Jurkat, Clone E6-1 (cell line): ENCODE data around the gene IRF1.
A peak's percentile ranks its signal among the peaks of the same experiment; 100 is the strongest.
"Not testable (repeated sequence)": the region's sequence is repeated elsewhere in the genome, so short reads cannot be mapped to it uniquely, and the experiment has no call there.

ENCODE experiments used
- DNase-seq: peaks from one replicate; pipeline ENCODE4 v3.0.0-alpha.2; 2011; ENCODE audit warnings: low read depth, low spot score
- H3K4me3 ChIP-seq: 2 replicates; pipeline ENCODE4 v1.5.1; 2011; ENCODE audit warnings: mild to moderate bottlenecking, low read length, control low read depth, moderate library complexity

Gene IRF1

DNA sequence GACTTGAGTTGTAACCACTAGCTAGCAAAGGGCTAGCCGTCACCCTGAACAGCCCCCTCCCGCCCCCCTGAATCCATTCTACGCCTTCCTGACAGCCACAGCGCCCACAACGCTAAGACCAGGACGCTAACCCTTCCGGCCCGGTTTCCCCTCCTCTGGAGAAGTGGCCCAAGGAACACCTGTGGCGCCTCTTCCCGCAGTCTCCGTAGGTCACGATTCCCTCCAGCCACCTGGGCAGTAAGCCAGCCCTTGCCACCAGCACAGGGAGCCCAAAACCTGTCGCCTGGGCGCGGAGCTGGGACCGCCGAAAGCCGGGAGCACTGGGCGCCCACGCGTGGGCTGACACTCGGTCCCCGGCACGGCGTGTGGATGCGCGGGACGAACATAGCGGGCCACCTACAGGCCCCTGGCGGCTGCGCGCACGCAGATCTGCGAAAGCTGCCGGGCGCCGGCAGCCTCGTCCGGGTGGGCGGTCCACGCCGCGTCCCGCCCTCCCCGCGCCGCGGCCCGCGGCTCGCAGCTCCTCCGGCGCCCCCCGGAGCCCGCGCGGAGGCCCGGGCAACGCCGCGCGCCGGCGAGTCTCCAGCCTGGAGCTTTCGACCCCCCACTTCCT, 596 bp downstream of the IRF1 start:
- peak overlapping the region; percentile 75 for H3K4me3 ChIP-seq

DNA sequence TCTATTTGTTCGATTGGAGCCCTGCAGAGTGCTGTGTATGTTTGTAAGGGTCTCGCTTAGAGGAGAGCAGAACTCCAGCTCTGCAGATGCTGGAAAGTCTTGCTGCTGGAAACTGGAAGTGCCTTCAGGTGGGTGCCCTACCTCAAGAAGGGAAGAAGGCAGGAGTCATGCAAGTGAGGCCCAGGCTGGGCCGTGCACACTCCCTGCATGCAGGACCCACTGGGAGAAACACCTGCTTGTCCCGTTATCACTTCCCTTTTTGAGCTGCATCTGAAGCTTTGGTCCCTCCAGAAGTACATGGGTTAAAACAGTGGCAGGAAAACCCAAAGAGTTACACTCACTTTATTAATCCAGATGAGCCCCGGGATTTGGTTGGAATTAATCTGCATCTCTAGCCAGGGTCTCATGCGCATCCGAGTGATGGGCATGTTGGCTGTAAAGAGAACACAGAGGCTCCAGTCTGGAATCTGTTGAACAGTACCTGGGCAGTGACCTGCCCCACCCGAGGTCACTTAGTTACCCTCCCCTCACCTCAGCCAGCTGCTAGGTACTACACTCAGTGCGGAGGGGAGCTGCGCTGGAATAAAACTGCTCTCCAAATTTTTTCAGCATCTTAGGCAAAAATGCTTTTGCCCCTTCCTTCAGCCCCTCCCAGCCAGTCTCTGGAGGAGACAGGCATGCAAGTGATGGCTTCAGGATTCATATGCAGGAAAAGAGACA, 1.4 kb downstream of the IRF1 start:
- no peak for DNase-seq
- peak overlapping the region; percentile 75 for H3K4me3 ChIP-seq

More for the DNA sequence above, 596 bp downstream of the IRF1 start:
- no peak for DNase-seq

DNA sequence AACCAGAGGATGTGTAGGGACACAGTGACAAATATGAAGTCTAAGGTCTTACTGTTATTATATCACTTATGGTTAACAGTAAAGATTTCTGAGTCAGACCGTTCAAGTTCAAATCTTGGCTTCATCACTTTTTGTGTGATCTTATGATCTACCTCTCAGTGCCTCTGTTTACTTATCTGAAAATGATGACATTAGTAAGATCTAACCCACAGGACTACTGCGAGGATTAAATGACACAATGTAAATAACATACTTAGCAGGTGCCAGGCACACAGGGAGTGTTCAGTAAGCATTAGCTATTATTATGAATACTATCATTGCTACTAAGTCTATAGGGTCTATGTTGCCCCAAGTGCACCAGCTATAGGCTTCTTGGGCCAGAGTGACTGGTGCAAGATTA, 2.0 kb downstream of the IRF1 start:
- no peak for DNase-seq
- H3K4me3 ChIP-seq: peak overlapping the region; percentile 75

DNA sequence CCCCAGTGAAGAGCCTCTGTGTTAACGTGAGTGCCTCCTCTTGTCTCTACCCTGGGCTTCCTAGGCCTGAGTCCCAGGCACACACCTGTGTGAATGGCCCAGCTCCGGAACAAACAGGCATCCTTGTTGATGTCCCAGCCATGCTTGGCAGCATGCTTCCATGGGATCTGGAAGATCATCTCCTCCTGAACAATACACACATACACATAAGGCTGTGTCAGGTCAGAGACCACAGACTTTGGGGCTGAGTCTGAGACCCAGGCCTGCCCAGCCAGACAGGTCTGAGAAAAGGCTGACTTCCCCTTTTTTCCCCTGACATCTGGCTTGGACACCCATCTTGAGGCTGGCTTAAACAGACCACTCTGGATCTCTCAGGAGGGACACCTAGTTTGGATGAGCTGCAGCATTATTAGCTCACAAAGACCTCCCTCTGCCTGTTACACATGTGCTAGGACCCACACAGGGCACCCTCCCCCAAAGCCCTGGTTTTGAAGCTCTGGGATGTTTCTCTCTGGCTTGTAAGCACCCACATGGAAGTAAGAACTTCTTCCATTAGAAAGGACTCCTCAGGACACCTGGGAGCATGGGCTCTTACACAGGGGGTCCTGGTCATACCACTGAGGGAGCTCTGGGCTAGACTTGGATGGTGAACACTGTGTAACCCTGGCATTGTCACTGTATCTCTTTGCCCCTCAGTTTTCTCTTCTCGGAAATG, 2.6 kb downstream of the IRF1 start:
- no peak for DNase-seq
- H3K4me3 ChIP-seq: peak overlapping the region; percentile 75

DNA sequence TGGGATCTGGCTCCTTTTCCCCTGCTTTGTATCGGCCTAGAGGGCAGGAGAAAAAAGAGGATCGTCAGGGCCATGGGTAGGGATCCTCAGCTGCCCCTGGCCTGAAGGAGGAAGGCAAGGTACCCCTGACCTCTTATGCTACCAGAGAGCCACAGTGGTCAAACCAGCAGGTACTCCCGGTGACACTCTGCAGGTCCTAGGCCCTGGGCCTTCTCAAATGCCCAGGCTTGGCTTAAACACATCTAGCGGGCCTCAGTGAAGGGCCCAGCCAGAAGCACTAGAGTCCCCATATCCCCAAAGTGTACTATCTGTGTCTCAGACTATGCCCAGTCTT, 3.5 kb downstream of the IRF1 start:
- H3K4me3 ChIP-seq: no peak overlapping the region
- DNase-seq: no peak

DNA sequence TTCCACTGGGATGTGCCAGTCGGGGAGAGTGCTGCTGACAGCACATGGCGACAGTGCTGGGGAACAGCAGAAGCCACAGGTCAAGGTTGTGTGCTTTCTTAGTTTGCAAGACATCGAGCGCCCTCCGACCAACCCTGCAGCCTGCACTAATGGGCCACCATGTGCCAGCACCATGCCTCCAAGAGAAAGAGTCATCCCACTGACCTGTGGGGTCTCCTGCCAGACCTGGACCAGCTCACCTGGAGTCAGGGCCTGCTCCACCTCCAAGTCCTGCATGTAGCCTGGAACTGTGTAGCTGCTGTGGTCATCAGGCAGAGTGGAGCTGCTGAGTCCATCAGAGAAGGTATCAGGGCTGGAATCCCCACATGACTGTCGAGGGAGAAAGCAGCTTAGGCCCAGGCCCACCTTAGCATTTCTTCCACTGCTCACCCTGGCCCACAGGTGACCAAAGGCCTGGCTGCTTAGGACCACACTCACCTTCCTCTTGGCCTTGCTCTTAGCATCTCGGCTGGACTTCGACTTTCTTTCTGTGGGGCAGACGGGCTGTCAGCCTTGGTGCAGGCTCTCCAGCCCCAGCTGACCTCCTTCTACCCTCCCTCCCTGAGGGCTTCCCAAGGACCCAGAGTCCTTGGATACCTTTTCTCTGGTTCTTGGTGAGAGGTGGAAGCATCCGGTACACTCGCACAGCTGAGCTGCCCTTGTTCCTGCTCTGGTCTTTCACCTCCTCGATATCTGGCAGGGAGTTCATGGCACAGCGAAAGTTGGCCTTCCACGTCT, 4.1 kb downstream of the IRF1 start:
- no peak overlapping the region for H3K4me3 ChIP-seq
- no peak for DNase-seq

DNA sequence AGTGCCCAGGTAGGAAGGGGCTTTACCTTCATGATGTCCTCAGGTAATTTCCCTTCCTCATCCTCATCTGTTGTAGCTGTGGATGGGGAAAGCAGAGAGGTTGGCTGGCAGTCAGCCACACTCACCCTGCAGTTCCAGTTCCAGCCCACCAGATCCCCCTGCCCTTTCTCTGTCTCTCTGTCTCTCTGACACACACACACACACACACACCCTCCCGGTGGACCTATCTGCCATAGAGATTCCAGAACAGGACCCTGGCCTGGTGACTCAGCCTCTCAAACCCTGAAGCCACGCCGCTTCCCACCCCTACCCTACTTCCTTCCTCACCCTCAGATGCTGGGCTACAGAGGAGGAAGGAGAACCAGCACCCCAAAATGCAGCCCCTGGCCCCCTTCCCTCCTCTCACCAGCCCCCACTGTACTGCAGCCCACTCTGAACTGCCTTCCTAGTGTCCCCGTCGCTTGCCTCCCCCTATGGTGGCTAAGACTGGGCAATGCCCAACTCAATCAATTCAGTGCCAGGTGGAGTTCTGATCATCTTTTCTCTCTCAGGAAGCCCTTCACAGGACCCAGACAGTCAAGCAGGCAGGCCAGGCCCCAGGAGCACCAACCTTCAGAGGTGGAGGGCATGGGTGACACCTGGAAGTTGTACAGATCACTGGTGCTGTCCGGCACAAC, 4.8 kb downstream of the IRF1 start:
- DNase-seq: no peak

DNA sequence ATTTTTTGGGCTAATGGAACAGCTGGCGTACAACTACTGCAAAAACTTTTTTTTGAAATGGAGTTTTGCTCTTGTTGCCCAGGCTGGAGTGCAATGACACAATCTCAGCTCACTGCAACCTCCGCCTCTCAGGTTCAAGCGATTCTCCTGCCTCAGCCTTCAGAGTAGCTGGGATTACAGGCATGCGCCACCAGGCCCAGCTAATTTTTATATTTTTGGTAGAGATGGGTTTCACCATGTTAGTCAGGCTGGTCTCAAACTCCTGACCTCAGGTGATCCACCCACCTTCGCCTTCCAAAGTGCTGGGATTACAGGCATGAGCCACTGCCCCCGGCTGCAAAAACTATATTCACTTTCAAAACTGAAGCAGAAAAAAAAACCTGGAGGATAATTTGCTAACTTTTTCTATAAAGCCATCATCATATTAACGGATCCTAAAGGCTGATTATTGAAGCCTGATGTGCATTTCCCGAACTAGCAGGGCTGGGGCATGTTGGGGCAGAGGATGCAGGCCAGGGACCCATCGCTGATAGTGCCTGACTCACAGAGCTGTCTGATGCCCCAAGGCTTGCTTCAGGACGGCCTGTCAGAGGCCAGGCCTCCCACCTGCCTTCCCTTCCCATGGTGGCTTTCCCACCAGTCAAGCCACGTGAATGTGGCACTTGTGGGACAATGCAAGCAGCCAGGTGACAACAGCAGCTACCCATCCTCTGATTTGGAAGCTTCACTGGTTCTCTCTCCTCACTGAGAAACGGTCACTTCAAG, 5.5 kb downstream of the IRF1 start:
- not testable (repeated sequence) for DNase-seq, H3K4me3 ChIP-seq

More for the DNA sequence above, 4.8 kb downstream of the IRF1 start:
- no peak overlapping the region for H3K4me3 ChIP-seq

DNA sequence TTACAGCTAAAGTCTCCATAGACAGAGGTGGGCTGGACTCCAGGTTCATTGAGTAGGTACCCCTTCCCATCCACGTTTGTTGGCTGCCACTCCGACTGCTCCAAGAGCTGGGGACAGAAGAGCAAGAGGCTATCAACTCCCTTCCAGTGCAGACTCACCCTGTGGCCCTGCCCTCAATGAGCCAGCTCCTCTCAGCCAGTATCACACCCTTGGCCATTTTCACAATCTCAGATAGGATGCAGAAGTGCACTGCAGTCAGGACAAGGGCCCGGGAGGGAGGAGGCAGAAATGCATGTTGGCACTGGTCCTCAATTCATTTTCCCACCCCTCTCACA, 6.2 kb downstream of the IRF1 start:
- no peak for DNase-seq
- no peak overlapping the region for H3K4me3 ChIP-seq

DNA sequence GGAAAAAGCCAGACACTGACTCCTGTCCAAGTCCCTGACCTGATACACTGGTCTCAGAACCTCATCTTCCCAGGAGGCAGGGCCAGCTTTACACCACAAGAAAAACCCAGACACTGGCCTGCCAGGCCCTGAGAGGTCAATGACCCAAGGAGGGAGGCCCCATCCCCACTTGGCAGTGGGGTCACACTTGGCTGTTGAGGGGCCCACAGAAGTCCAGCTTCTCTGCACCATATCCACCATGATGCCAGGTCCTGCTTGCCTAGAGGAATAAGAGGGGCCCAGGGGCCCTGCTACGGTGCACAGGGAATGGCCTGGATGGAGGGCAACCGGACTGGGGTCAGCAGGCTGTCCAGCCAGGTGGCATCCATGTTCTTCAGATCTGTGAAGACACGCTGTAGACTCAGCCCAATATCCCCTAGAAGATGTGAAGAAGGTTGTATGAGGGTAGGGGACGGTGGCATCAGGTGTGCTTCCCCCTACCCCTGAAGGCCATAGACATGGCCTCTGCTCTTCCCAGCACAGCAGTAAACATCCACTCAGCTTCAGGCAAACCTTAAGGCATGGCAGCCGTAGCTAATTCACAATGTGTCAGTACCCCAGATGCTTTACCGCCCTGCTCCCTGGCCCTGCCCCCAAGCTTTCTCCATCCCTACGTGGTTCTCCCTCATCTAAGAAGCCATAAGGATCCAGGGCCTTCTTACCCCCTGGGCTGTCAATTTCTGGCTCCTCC, 6.7 kb downstream of the IRF1 start:
- no peak for DNase-seq

DNA sequence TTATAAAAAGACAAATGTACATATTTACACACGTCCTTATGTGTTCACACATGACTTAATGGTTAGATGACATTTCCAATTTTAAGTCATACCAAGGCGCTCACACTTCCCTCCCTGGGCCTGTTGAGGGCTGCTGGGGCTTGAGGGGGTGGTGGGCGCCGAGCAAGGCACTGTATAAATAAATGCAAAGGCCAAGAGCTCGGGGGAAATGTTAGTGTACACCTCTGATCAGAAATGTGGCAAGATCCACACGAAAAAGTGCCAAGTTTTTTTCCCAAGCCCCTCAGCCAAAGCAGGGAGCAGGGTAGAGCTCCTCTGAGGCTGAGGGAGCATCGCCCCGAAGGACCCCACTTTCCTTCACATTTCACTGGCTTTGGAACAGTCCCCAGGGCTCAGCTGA, 7.5 kb downstream of the IRF1 start:
- no peak for DNase-seq
- no peak overlapping the region for H3K4me3 ChIP-seq

More for the DNA sequence above, 6.7 kb downstream of the IRF1 start:
- H3K4me3 ChIP-seq: no peak overlapping the region

DNA sequence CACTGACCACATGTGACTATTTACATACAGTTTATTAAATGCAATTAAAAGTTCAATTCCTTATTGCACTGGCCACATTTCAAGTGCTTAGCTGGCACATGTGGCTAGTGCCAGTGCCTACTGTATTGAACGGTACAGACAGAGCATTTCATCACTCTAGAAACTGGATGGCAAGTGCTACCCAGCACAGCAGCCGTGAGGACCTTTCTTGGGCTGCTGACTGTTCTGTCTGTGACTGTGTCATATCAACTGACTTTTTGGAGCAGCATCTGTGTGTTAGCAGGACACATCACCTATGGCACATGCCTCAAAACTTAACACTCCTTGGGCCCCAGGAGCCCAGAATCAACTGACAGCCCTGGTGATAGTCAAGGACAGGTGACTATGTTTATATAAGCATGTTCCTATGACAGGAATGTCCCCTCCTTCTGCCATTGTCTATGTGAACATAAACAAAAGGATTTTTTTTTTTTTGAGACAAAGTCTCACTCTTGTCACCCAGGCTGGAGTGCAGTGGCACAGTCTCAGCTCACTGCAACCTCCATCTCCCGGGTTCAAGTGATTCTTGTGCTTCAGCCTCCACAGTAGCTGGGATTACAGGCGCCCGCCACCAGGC, 8.9 kb downstream of the IRF1 start:
- no peak overlapping the region for H3K4me3 ChIP-seq
- DNase-seq: no peak

DNA sequence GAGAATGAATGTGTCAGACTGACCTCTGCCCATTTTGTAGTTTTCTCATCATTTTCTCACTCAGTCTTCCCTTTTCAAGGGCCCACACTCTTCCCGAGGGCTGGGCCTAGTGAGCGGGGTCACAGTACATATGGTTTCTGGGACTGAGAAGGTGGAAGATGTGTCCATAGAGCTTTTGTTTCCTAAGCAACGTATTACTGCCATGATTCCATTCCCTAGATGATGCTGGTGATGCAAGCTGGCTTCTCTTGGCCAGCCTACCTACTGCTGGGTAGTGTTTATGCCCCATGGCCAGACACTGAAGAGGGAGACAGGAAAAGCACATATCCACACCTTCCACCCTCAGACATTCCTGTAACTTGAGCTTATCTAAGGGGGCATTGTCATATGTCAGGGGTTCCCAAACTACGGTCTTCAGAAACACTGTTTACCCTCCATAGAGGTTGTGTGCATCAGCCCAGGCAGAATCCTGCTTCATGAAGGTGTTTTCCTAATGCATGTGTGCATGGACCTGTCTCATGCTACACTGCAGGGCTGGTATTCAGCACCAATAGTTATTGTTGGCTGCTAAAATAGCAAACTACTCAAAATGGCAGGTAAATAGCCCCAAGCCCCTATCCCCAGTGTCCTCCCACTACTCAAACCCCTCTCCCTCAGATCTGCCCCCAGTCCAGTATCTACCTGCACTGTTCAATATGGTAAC, 9.5 kb downstream of the IRF1 start:
- DNase-seq: no peak
- H3K4me3 ChIP-seq: no peak overlapping the region

DNA sequence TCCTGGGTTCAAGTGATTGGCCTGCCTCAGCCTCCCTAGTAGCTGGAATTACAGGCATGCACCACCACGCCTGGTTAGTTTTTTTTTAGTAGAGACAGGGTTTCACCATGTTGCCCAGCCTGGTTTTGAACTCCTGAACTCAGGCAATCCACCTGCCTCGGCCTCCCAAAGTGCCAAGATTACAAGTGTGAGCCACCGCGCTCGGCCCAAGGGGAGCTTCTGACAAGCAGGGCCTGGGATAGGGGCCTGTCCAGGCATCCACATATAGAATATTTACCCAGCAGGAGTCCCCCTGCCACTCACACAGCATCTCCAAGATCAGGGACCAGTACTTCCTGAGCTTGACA, 10.1 kb downstream of the IRF1 start:
- H3K4me3 ChIP-seq: no peak overlapping the region
- no peak for DNase-seq

DNA sequence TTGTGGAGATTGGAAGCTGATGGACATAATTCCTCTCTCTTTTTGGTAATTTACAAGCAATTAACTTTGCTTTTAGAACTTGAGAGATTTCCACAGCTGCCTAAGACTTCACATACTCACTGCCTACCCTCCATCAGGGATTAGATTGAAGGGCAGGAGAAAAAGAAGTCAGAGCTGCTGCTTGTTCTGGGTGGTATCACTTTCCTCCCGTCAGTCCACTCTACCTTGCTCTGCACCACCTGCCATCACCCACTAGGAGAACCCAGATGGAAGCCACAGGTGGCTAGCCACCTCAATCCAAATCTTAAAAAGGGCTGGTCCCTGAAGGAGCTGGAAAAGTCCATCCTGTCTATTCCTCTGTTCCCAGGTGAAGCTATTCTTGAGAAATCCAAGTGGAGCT, 10.5 kb downstream of the IRF1 start:
- no peak overlapping the region for H3K4me3 ChIP-seq
- no peak for DNase-seq

DNA sequence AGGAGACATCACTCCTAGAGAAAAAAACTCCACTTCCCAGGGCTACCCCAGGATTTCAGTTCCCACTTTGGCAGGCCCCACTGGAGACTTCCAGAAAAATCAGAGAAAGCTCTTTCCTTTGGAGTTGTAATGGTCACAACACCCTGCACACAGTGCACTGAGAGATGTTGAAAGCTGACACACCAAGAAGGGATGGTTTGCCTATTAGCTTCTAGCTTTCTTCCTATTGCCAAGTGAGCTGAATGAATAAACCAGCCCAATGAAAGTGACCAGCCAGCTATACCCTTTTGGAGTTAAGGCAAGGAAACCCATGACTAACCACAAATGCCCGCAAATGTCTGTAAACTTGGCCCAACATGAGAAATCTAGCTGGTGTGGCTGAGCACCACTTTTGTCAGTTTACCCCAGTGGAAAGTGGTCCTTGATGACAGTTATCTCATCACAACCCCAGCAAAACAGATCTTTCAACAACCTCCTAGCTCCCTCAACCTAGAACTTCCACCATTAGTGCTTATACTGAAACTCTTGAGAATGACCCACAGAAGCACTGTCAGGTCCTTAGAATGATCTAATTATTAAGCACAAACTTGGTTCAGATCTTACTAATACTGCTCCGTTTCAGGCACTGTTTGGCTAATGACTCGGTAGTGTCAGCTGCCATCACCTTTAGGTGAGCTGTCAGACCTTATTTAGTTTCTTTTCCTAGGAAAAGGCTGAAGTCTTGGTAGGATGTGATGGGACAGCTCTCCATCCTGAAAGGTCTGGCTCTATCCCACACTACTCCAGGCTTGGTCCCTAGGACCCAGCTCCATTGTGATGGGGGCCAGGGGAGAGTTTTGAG, 11.2 kb downstream of the IRF1 start:
- no peak for DNase-seq
- no peak overlapping the region for H3K4me3 ChIP-seq
